ENCODE data around the gene ELAVL4. TPM values are rescaled to one million over a fixed set of nuclear protein-coding genes. Genes with fewer than 3 reads are reported as not detected.
"Not testable (repeated sequence)": the region's sequence is repeated elsewhere in the genome, so short reads cannot be mapped to it uniquely, and the experiment has no call there.

ELAVL4 gene
- total RNA-seq, 1 donor from 2014 or later, result 0.12 TPM

- Histone ChIP-seq H3K9me3 (no peaks in the 10 kb centered on the region), H3K4me3 (no peak overlapping the region), H3K36me3 (no peaks in the 10 kb centered on the region), H3K27ac (no peak overlapping the region), H3K27me3 (no peaks in the 10 kb centered on the region), H3K4me1 (no peaks in the 10 kb centered on the region)
- intact Hi-C loops (cut with DNase I), result no loop called here
- ATAC-seq, result no peak
- no peak for TF ChIP-seq CTCF (IDR thresholded peaks at IDR 0.05)
- no peak for DNase-seq
Measured at GRCh38 chr1:50163680-50164079, 55.0 kb downstream of the ELAVL4 start.

- H3K4me3 ChIP-seq; H3K36me3 ChIP-seq; H3K27ac ChIP-seq; ATAC-seq; DNase-seq; H3K9me3 ChIP-seq; intact Hi-C loops (cut with DNase I); H3K4me1 ChIP-seq; H3K27me3 ChIP-seq: not testable (repeated sequence)
Measured at GRCh38 chr1:50166351-50166750, 57.6 kb downstream of the ELAVL4 start.

GRCh38 chr1:50172299-50172698 is 63.6 kb downstream of the ELAVL4 start:
- no peaks in the 10 kb centered on the region for H3K27me3 ChIP-seq
- intact Hi-C loops (cut with DNase I), result no loop called here
- no peaks in the 10 kb centered on the region for H3K9me3 ChIP-seq
- DNase-seq (no peak), ATAC-seq (no peak)
- no peak overlapping the region for H3K27ac ChIP-seq
- H3K36me3 ChIP-seq, result no peaks in the 10 kb centered on the region
- H3K4me1 ChIP-seq, result no peaks in the 10 kb centered on the region
- no peak overlapping the region for H3K4me3 ChIP-seq
- TF ChIP-seq CTCF (IDR thresholded peaks at IDR 0.05), result no peak

- TF ChIP-seq CTCF (IDR thresholded peaks at IDR 0.05), result no peak
- intact Hi-C loops (cut with DNase I), result no loop called here
Measured at GRCh38 chr1:50174101-50174500, 65.4 kb downstream of the ELAVL4 start.

GRCh38 chr1:50175719-50176639 is 67.3 kb downstream of the ELAVL4 start:
- Histone ChIP-seq H3K27me3 (no peaks in the 10 kb centered on the region), H3K4me3 (no peak overlapping the region), H3K4me1 (no peaks in the 10 kb centered on the region), H3K27ac (no peak overlapping the region), H3K36me3 (no peaks in the 10 kb centered on the region), H3K9me3 (no peaks in the 10 kb centered on the region)
- no peak for ATAC-seq
- no peak for DNase-seq
- TF ChIP-seq CTCF (IDR thresholded peaks at IDR 0.05), result no peak
- intact Hi-C loops (cut with DNase I), result no loop called here

More at GRCh38 chr1:50174101-50174500, 65.4 kb downstream of the ELAVL4 start:
- Histone ChIP-seq H3K36me3 (no peaks in the 10 kb centered on the region), H3K9me3 (no peaks in the 10 kb centered on the region), H3K27me3 (no peaks in the 10 kb centered on the region), H3K27ac (no peak overlapping the region), H3K4me3 (no peak overlapping the region), H3K4me1 (no peaks in the 10 kb centered on the region)
- DNase-seq, result no peak
- no peak for ATAC-seq

- H3K4me1 ChIP-seq, result no peaks in the 10 kb centered on the region
- no peaks in the 10 kb centered on the region for H3K36me3 ChIP-seq
- no peaks in the 10 kb centered on the region for H3K27me3 ChIP-seq
- no peak overlapping the region for H3K4me3 ChIP-seq
- DNase-seq, result no peak
- TF ChIP-seq CTCF (IDR thresholded peaks at IDR 0.05), result no peak
- H3K27ac ChIP-seq, result no peak overlapping the region
- H3K9me3 ChIP-seq, result no peaks in the 10 kb centered on the region
- no peak for ATAC-seq
- intact Hi-C loops (cut with DNase I), result no loop called here
Measured at GRCh38 chr1:50177994-50178393, 69.3 kb downstream of the ELAVL4 start.
